ENCODE results near the gene PLK3. TPM values are rescaled to one million over a fixed set of nuclear protein-coding genes. Genes with fewer than 3 reads are reported as not detected.

PLK3 gene
- total RNA-seq, 2 experiments from 2014 or later, result 8.8 to 10.1 TPM

DNA sequence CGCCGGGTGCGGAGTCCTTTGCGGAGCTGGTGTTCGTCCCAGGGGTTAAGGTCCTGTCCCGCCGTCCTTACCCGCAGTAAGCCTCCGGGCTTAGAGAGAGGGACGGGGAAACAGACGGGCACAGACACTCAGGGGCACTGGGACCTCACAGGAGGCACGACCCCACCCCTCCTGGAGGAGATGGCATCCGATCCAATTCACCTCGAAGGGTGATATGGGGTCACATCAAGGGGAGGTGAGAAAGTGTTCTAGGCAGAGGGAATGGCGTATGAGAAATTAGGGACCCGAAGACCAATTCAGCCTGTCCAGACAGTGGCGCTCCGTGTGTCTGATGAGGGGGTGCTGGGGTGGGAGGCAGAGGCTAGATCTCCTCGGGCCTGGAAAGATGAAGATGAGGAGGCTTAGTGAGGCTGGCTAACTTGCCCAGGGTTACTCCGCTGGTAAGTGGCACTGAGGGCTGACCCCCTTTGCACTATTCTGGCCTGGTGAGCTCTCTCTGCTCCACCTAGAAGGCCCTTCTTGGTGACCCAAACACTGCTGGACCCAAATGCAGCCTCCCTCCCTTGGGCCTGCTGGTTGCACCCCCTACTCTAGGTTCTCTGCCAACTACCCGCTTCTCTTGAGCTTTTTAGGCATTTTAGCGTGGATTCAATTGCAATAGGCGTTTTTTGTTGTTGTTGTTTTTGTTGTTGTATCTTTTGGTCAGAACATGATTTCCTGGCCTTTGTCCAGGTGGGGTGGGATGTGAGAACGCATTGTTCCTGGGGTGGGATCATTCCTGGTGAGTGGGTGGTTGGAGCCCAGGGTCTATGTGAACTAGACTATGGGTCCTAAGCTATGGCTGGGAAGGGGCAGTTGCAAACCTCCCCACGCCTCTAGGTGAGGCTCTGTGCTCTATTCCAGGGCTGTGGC, 20.4 kb downstream of the PLK3 start:
- H3K4me3 ChIP-seq (ENCODE audit: low read depth, low read length, poor library complexity, severe bottlenecking), result peak overlapping the region; percentile 67
- POLR2A ChIA-PET, result interaction anchor here (0.6 to 6.7 kb wide), 14 partner anchors 11 to 1719 kb away, joined by 3 to 83 read pairs (median 4); partner anchors contain the start of genes BTBD19, PLK3 and RNU5D-1

DNA sequence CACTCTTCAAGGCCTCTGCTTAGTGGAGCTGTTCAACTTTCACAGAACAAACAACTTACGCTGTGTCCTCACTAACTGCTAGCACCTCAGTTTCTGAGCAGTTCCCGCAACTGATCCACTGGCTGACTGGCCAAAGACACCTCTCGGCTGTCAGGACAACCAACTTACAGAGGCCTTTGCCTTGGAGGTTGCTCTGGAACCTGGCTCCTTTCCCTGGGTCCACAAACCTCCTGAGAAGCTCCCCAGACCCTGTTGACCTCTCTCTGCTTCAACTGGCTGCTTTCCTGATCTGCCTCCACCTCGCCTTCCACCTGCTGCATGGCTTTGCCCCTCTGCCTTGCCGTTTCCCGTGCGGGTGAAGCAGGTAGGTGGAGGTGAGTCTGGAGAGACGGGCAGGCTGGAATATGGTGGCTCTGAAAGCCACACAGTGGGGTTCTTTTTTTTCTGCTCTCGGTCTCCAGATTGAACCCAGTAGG, 21.1 kb downstream of the PLK3 start:
- peaks cover 31% of the 10 kb centered on the region for H3K4me1 ChIP-seq (ENCODE audit: insufficient read depth, low read length, poor library complexity, severe bottlenecking)
- no peaks in the 10 kb centered on the region for H4K20me1 ChIP-seq (ENCODE audit: insufficient read depth, low read length)
- H3K9me2 ChIP-seq (ENCODE audit: insufficient read depth, low read length), result no peaks in the 10 kb centered on the region
- H3K9me3 ChIP-seq (ENCODE audit: low read length), result no peaks in the 10 kb centered on the region
- no peak overlapping the region for H3K27ac ChIP-seq (ENCODE audit: low read depth, low read length, poor library complexity, severe bottlenecking)
- BruUV-seq (replicated peaks), result no TSS peak
- intact Hi-C loops (cut with micrococcal nuclease; ENCODE audit: unreplicated experiment), result no loop called here
- DNase-seq (ENCODE audit: low spot score), result no peak
- H2AFZ ChIP-seq (ENCODE audit: low read length), result no peak overlapping the region
- H3K4me2 ChIP-seq (ENCODE audit: low read length), result peak overlapping the region; percentile 92; the same call in 1 of the 2 replicates
- POLR2A ChIA-PET, result interaction anchor here (1.0 to 6.7 kb wide), 8 partner anchors 12 to 104 kb away, joined by 3 to 83 read pairs (median 14); partner anchors contain the start of genes BTBD19, PLK3 and RNU5D-1
- no peaks in the 10 kb centered on the region for H3K36me3 ChIP-seq (ENCODE audit: insufficient read depth, low read length)
- TF ChIP-seq, protein P1, sequence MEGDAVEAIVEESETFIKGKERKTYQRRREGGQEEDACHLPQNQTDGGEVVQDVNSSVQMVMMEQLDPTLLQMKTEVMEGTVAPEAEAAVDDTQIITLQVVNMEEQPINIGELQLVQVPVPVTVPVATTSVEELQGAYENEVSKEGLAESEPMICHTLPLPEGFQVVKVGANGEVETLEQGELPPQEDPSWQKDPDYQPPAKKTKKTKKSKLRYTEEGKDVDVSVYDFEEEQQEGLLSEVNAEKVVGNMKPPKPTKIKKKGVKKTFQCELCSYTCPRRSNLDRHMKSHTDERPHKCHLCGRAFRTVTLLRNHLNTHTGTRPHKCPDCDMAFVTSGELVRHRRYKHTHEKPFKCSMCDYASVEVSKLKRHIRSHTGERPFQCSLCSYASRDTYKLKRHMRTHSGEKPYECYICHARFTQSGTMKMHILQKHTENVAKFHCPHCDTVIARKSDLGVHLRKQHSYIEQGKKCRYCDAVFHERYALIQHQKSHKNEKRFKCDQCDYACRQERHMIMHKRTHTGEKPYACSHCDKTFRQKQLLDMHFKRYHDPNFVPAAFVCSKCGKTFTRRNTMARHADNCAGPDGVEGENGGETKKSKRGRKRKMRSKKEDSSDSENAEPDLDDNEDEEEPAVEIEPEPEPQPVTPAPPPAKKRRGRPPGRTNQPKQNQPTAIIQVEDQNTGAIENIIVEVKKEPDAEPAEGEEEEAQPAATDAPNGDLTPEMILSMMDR (conservative IDR thresholded peaks at IDR 0.05; ENCODE audit: low read length), result no peak
- no peak for TF ChIP-seq EZH2phosphoT487 (IDR thresholded peaks at IDR 0.05; ENCODE audit: borderline replicate concordance, low read depth, low read length)
- H3K4me3 ChIP-seq (ENCODE audit: low read depth, low read length, poor library complexity, severe bottlenecking), result no peak overlapping the region
- CTCF ChIA-PET (ENCODE audit: unreplicated experiment), result no interaction called here
- no peaks in the 10 kb centered on the region for H3K79me2 ChIP-seq (ENCODE audit: insufficient read depth, low read depth, low read length)

More for the DNA sequence above, 20.4 kb downstream of the PLK3 start:
- Histone ChIP-seq H3K27ac (ENCODE audit: low read depth, low read length, poor library complexity, severe bottlenecking) (peak overlapping the region; percentile 93), H3K79me2 (ENCODE audit: insufficient read depth, low read depth, low read length) (no peaks in the 10 kb centered on the region), H3K9me2 (ENCODE audit: insufficient read depth, low read length) (no peaks in the 10 kb centered on the region), H3K4me1 (ENCODE audit: insufficient read depth, low read length, poor library complexity, severe bottlenecking) (peaks cover 31% of the 10 kb centered on the region), H3K4me2 (ENCODE audit: low read length) (peak overlapping the region; percentile 92), H2AFZ (ENCODE audit: low read length) (peak overlapping the region; percentile 76), H4K20me1 (ENCODE audit: insufficient read depth, low read length) (no peaks in the 10 kb centered on the region), H3K9me3 (ENCODE audit: low read length) (no peaks in the 10 kb centered on the region), H3K36me3 (ENCODE audit: insufficient read depth, low read length) (no peaks in the 10 kb centered on the region)
- TF ChIP-seq EZH2phosphoT487 (IDR thresholded peaks at IDR 0.05; ENCODE audit: borderline replicate concordance, low read depth, low read length), result no peak
- TF ChIP-seq, protein P1 (conservative IDR thresholded peaks at IDR 0.05; ENCODE audit: low read length), result no peak
- no peak for DNase-seq (ENCODE audit: low spot score)
- CTCF ChIA-PET (ENCODE audit: unreplicated experiment), result interaction anchor here (0.9 to 1.6 kb wide), 2 partner anchors 11 to 21 kb away, joined by 3 to 4 read pairs; partner anchors contain the start of gene PLK3
- no TSS peak for BruUV-seq (replicated peaks)
- intact Hi-C loops (cut with micrococcal nuclease; ENCODE audit: unreplicated experiment), result no loop called here
